Stimulated activated CD4-positive, alpha-beta T cell treated with anti-CD3 and anti-CD28 coated beads, Interleukin-1b, Interleukin-23, amount 100 ng/mL, for 1 hour (primary cell): ENCODE measurements around the gene SORCS2.

Experiments used
- DNase-seq, 2 donors: peaks; one replicate each; pipeline ENCODE4 v3.0.0-alpha.2; 2020; ENCODE audit warnings: low read depth in 2 of 2

SORCS2 gene

DNA sequence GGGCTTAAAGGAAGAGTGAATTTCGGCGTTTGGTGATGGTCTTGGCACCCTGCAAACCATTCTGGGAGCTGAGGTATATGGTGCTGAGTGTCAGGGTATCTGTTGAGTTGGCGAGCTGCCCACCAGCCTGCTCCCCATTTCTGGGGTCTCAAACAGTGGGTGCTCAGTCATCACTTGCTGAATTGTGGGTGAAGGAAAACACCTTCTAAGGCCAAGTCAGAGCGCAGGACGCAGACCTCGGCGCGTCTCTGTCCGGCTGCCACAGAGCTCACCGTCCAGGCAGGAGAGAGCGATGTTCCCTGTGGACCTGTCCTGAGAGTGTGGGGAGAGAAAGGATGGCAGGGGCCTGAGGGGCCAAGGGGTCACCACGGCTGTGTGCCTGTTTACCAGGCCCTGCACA lies 111.2 kb downstream of the SORCS2 start:
- no peak for DNase-seq

GRCh38 chr4:7304436-7304835 lies 112.1 kb downstream of the SORCS2 start:
- DNase-seq = no peak

DNA sequence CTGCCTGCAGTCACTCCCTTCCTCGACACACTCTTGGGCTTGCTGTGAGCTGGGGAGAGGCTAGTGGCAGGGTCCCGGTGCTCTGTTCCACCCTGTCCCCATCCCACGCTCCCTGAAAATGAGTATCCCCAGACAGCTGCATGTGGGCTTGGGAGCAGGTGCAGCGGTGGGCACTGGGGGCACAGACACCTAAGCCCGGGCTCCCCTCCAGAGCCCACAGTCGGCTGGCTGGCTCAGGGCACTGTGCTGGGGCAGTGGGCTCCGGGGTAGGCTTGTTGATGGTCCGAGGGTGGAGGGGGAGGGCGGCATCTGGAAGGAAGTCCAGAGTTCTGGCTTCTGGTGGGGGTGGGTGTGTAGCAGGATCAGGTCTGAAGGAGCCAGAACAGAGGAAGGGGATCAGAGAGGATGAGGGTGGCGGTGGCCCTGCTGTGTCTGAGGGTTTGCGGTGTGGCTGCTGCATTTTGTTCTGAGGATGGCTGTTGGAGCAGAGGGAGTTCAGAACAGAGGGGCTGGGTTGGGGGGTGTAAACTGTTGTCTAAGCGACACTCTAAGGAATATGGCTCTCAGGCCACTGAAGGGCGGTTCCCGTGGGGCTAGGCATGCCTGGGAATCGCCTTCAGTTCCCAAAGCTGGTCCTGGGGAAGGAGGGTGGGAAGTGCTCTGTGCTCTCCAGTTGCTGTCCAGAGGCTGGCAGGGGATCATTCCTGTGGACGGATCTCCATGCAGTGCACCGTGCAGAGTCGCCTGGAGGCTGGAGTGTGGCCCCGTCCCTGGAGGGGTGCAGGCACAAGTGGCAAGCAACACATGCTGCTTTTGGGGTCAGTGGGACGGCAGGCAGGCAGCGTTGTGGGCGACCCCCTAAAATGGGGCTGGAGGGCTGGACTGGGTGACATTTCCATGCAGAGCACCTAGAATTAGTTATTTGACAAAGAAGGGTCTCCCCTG lies 114.0 kb downstream of the SORCS2 start:
- no peak for DNase-seq

DNA sequence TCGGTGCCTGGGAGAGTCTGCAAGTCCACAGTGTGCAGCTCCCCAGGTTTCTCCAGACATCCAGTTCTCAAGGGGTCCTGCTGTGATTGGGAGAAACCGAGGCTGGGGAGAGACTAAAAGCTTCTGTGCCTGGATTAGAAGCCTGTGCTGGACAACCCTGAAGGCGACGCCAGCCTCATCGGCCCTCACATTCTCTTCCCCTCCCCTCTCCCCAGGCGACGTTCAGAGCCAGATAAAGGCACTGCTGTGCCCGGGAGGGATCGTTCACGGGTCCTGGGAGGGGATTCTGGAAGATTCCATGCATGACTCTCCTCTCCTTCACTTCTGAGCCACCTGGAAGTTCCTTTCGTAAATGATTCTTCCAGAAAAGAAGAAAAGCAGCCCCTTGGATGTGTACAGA lies 114.6 kb downstream of the SORCS2 start:
- DNase-seq = no peak

GRCh38 chr4:7307394-7308099 lies 115.2 kb downstream of the SORCS2 start:
- DNase-seq = no peak

GRCh38 chr4:7309181-7309580 lies 116.8 kb downstream of the SORCS2 start:
- no peak for DNase-seq

- no peak for DNase-seq
Measured at GRCh38 chr4:7309636-7310390, 117.5 kb downstream of the SORCS2 start.

GRCh38 chr4:7310451-7310850 lies 118.1 kb downstream of the SORCS2 start:
- no peak for DNase-seq

DNA sequence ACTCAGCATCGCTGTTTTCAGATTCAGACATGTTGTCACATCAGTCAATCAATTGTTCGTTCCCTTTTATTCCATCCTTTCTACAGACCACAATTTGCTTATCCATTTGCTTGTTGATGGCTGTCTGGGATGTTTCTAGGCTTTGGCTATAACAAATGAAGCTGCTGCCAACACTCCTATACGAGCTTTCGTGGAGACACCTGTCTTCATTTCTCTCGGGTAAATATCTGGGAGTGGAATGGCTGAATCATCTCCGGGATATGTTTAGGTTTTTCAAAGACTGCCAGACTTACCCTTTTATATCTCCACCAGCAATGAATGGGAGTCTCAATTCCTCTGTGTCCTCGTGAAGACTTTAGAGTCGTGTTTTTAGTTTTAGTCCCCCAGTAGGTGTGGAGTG lies 118.9 kb downstream of the SORCS2 start:
- DNase-seq = no peak

DNA sequence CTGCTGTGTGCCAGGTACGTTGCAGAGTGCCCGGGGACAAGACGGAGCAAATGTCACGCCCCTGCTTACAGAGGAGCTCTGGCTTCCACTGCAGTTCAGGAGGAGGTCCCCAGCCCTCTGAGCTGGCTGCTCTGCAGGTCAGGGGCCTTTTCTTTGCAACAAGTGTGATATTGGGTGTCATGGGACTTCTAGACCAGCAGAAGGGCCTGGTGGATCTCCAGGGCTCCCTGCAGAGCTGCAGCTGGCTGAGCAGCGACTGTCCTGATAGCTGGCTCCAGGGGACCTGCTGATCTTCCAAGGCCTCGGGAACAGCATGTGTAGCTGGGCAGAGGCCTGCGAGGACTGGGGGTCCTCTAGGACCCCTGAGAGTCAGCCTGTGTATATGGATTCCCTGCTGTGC lies 120.4 kb downstream of the SORCS2 start:
- no peak for DNase-seq

GRCh38 chr4:7313347-7313811 lies 121.0 kb downstream of the SORCS2 start:
- no peak for DNase-seq

DNA sequence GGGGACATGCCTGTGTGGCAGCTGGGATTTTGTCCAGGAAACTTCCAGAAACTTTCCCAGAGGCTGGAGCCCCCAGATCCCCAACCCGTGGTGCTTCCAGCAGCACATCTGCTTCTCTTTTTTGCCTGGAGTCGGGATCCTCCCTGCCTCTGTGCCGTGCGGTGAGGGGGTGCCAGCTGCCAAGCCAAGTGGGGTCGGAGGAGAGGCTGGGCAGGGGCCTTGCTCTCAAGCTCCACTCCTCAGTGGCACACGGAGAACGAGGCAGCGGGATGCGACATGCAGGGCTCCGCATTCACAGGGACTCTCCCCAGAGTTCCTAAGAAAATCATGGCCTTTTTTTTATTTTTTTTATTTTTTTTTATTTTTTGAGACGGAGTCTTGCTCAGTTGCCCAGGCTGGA lies 121.7 kb downstream of the SORCS2 start:
- no peak for DNase-seq

DNA sequence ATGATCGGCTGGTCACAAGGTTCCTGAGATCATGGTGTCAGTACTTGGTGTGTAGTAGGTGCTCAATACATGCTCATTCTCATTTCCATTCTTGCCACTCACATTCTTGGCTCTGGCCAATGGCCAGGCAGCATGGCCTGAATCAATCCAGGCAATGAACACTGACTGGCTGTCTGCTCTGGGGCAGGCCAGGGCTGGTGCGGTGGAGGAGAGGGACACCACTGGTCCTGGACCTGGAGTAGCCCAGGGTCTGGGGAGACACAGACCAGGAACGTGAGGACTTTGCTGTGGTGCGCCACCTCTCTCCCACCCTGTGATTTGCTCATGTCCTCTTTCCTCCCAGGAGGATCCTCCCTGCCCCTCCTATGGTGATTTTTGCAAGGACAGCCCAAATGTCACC lies 122.9 kb downstream of the SORCS2 start:
- no peak for DNase-seq

GRCh38 chr4:7315935-7316334 lies 123.6 kb downstream of the SORCS2 start:
- no peak for DNase-seq

- no peak for DNase-seq
Measured at GRCh38 chr4:7319024-7319423, 126.7 kb downstream of the SORCS2 start.

GRCh38 chr4:7320206-7320797 lies 128.0 kb downstream of the SORCS2 start:
- DNase-seq = no peak

DNA sequence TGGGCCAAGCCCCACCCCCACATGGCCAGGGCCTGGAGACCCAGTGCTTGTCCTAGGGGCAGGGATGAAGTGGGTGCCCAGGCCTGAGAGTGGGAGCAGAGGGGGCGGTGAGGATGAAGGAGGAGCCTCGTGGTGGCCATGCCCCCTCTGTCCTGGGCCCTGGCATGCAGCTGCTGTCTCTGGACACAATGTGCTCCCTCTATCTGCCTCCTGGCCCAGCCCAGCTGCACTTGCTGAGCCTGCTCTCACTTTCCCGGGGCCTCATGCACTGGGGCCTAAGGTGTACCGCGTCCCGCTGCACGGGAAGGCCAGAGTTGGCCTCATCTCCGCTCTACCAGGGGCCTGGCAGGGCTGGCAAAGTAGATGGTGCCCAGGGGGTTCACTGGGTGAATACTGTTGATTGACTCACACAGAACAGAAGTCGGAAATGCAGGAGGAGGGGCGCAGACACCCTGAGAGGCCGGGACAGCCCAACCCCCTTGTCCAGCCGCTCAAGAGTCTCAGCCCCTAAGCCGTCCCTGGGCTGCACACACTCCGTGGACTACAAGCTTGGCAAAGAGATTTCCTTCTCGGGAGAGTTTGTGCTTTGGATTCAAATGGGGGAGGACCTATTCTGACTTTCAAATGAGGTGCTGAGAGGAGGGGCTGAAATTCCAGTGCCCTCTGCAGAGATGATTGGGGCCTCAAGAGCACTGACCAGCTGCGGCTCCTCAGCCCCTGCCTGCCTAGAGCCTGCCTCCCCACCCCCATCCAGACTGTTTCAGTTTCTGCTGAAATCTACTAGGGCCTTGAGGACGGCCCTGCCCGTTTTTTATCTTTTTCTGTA lies 130.0 kb downstream of the SORCS2 start:
- DNase-seq = no peak

DNA sequence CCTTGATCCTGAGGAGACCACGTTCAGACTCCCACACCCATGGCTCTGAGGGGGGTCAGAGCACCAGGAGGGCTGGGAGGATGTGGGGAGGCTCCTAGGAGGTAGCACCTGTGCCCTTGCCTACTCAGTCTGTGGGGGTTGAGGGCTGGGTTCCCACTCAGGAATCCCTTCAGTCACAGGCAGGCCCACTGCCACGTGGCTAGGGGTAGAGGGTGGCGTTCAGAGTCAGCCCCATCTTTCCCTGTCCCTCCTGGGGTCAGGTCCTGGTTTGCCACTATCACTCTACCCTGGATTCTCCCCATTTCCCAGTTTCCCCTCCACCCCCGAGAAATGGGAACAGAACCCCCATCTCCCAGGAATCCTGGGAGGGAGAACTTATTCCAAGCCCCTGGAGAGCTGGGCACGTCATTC lies 131.1 kb downstream of the SORCS2 start:
- no peak for DNase-seq

- no peak for DNase-seq
Measured at GRCh38 chr4:7323872-7324650, 131.7 kb downstream of the SORCS2 start.

DNA sequence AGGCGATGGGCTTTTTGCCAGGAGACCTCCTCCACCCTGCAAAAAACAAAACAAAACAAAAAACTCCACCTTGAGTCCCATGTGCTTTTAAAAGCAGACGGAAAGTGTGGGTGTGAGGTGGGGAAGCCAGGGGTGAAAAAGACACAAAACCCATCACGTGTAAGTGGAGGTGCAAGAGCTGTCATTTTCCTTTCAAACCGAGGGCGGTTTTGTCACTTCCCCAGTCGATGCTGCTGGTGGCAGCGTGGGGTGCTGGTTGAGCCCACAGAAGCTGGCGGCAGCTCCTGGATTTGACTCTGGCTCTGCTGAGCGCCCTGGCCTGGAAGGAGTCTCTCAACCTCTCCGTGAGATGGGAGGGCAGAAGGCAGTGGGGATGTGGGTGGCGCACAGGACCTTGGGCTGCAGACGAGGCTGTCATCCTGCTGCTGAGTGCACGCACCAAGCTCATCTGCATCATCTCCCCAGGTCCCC lies 132.3 kb downstream of the SORCS2 start:
- DNase-seq = no peak
